H9 (cell line): ENCODE results near the gene IL1RAPL2. TPM values are rescaled to one million over a fixed set of nuclear protein-coding genes. Genes with fewer than 3 reads are reported as not detected.
A peak's percentile ranks its signal among the peaks of the same experiment; 100 is the strongest.

ENCODE experiments used
- DNase-seq: peaks from one replicate; pipeline ENCODE4 v3.0.0-alpha.2; 2017
- H2AFZ ChIP-seq: one replicate; pipeline ENCODE4 v1.6.1; 2013; ENCODE audit warnings: mild to moderate bottlenecking, low read length, control low read depth, moderate library complexity
- H2AK5ac ChIP-seq: 2 replicates; pipeline ENCODE4 v1.6.1; 2013; ENCODE audit warnings: low read length, control low read depth, mixed read lengths; ENCODE audit not compliant: insufficient read length
- H2BK120ac ChIP-seq: one replicate; pipeline ENCODE4 v1.6.1; 2013; ENCODE audit warnings: low read depth, mild to moderate bottlenecking, low read length, control low read depth, inconsistent platforms; ENCODE audit not compliant: poor library complexity, severe bottlenecking
- H2BK12ac ChIP-seq: 2 replicates; pipeline ENCODE4 v1.6.1; 2013; ENCODE audit warnings: low read length, control low read depth, mixed read lengths, low read depth; ENCODE audit not compliant: insufficient read length
- H2BK15ac ChIP-seq: 2 replicates; pipeline ENCODE4 v1.6.1; 2013; ENCODE audit warnings: low read depth, low read length, control low read depth
- H2BK20ac ChIP-seq: one replicate; pipeline ENCODE4 v1.6.1; 2013; ENCODE audit warnings: low read depth, mild to moderate bottlenecking, low read length, control low read depth, inconsistent platforms; ENCODE audit not compliant: poor library complexity, severe bottlenecking
- H2BK5ac ChIP-seq: 2 replicates; pipeline ENCODE4 v1.6.1; 2013; ENCODE audit warnings: low read length, control low read depth, mixed read lengths; ENCODE audit not compliant: insufficient read length
- H3K14ac ChIP-seq: 2 replicates; pipeline ENCODE4 v1.6.1; 2013; ENCODE audit warnings: low read length, control low read depth; ENCODE audit not compliant: insufficient read depth
- H3K18ac ChIP-seq: 2 replicates; pipeline ENCODE4 v1.6.1; 2013; ENCODE audit warnings: low read depth, mild to moderate bottlenecking, mixed read lengths, low read length, control low read depth; ENCODE audit not compliant: insufficient read length
- H3K23ac ChIP-seq: 2 replicates; pipeline ENCODE4 v1.6.1; 2013; ENCODE audit warnings: low read length, control low read depth, mixed read lengths, low read depth; ENCODE audit not compliant: insufficient read length
- H3K23me2 ChIP-seq: 2 replicates; pipeline ENCODE4 v1.6.1; 2013; ENCODE audit warnings: low read depth, mild to moderate bottlenecking, mixed read lengths, low read length, control low read depth; ENCODE audit not compliant: insufficient read length, poor library complexity, severe bottlenecking
- H3K27ac ChIP-seq: 2 replicates; pipeline ENCODE4 v1.5.1; 2013; ENCODE audit warnings: low read length, control low read depth, mixed read lengths, low read depth; ENCODE audit not compliant: insufficient read length
- H3K27me3 ChIP-seq: 2 replicates; pipeline ENCODE4 v1.6.1; 2013; ENCODE audit warnings: low read length, control low read depth, inconsistent platforms; ENCODE audit not compliant: insufficient read depth
- H3K4ac ChIP-seq: 2 replicates; pipeline ENCODE4 v1.6.1; 2013; ENCODE audit warnings: low read depth, mild to moderate bottlenecking, control low read depth, inconsistent platforms, low read length, moderate library complexity
- H3K4me1 ChIP-seq: 2 replicates; pipeline ENCODE4 v1.6.1; 2013; ENCODE audit warnings: low read length, control low read depth, inconsistent platforms; ENCODE audit not compliant: insufficient read depth
- H3K4me2 ChIP-seq: 2 replicates; pipeline ENCODE4 v1.6.1; 2013; ENCODE audit warnings: low read length, control low read depth, mixed read lengths; ENCODE audit not compliant: insufficient read length, insufficient read depth
- H3K56ac ChIP-seq: 2 replicates; pipeline ENCODE4 v1.6.1; 2013; ENCODE audit warnings: low read depth, mild to moderate bottlenecking, mixed read lengths, low read length, control low read depth; ENCODE audit not compliant: insufficient read length
- H3K79me1 ChIP-seq: 2 replicates; pipeline ENCODE4 v1.6.1; 2013; ENCODE audit warnings: low read depth, mild to moderate bottlenecking, moderate library complexity, low read length, control low read depth, inconsistent platforms; ENCODE audit not compliant: insufficient read depth, poor library complexity, severe bottlenecking
- H3K79me2 ChIP-seq: 2 replicates; pipeline ENCODE4 v1.6.1; 2013; ENCODE audit warnings: low read length, control low read depth, inconsistent platforms; ENCODE audit not compliant: insufficient read depth
- H3K9ac ChIP-seq: 2 replicates; pipeline ENCODE4 v1.6.1; 2013; ENCODE audit warnings: low read length, control low read depth, mixed read lengths; ENCODE audit not compliant: insufficient read length; ENCODE audit errors: extremely low read depth
- H3K9me3 ChIP-seq: one replicate; pipeline ENCODE4 v1.6.1; 2013; ENCODE audit warnings: low read depth, low read length, inconsistent platforms; ENCODE audit not compliant: control insufficient read depth
- H3T11ph ChIP-seq: one replicate; pipeline ENCODE4 v1.6.1; 2013; ENCODE audit warnings: mild to moderate bottlenecking, low read length, control low read depth, inconsistent platforms
- H4K20me1 ChIP-seq: one replicate; pipeline ENCODE4 v1.6.1; 2013; ENCODE audit not compliant: control insufficient read depth, insufficient read length, insufficient read depth
- H4K5ac ChIP-seq: 2 replicates; pipeline ENCODE4 v1.6.1; 2013; ENCODE audit warnings: low read depth, mild to moderate bottlenecking, mixed read lengths, low read length, control low read depth; ENCODE audit not compliant: insufficient read length
- H4K8ac ChIP-seq: replicated peaks from 2 replicates; pipeline ENCODE4 v1.6.1; 2013; ENCODE audit warnings: low read length, control low read depth, mixed read lengths, low read depth; ENCODE audit not compliant: insufficient read length
- H4K91ac ChIP-seq: 2 replicates; pipeline ENCODE4 v1.6.1; 2013; ENCODE audit warnings: low read depth, mild to moderate bottlenecking, moderate library complexity, mixed read lengths, low read length, control low read depth; ENCODE audit not compliant: insufficient read length
- H3K27ac Mint-ChIP-seq, 3 experiments: 2 replicates in 2 of 3; 3 replicates in 1 of 3; pipeline ENCODE4 v1.8.0; 2020 to 2021; ENCODE audit warnings: mixed read lengths in 3 of 3, mild to moderate bottlenecking in 1 of 3, moderate library complexity in 1 of 3
- H3K27me3 Mint-ChIP-seq: 2 replicates; pipeline ENCODE4 v1.8.0; 2021; ENCODE audit warnings: low read depth, mild to moderate bottlenecking, moderate library complexity, mixed read lengths
- H3K36me3 Mint-ChIP-seq, 3 experiments: 2 replicates in 2 of 3; 3 replicates in 1 of 3; pipeline ENCODE4 v1.8.0; 2020 to 2021; ENCODE audit warnings: low read depth in 3 of 3, mixed read lengths in 3 of 3; ENCODE audit not compliant: insufficient read depth in 1 of 3
- H3K4me1 Mint-ChIP-seq, 2 experiments: 2 replicates each; pipeline ENCODE4 v1.8.0; 2020; ENCODE audit warnings: mixed read lengths in 2 of 2
- H3K4me3 Mint-ChIP-seq, 2 experiments: 2 replicates in 1 of 2; 3 replicates in 1 of 2; pipeline ENCODE4 v1.8.0; 2020 to 2021; ENCODE audit warnings: mild to moderate bottlenecking in 2 of 2, mixed read lengths in 2 of 2, moderate library complexity in 1 of 2
- H3K9me3 Mint-ChIP-seq, 2 experiments: 2 replicates in 1 of 2; 3 replicates in 1 of 2; pipeline ENCODE4 v1.8.0; 2020; ENCODE audit warnings: mild to moderate bottlenecking in 2 of 2, mixed read lengths in 2 of 2, moderate library complexity in 1 of 2
- CTCF ChIP-seq: fragments of 200-600 bp; sonication (generic); conservative IDR thresholded peaks from 3 replicates; pipeline ENCODE4 v1.8.0; 2021; ENCODE audit warnings: antibody characterized with exemption, mild to moderate bottlenecking
- WGBS: extraction: QIAGEN DNeasy Blood & Tissue Kit; methylation state at CpG from one replicate; pipeline ENCODE4 v1.1.7; 2013; ENCODE audit warnings: missing lambda C conversion rate, low lambda C conversion rate, mixed read lengths; ENCODE audit not compliant: insufficient read length; ENCODE audit errors: extremely low coverage; 5-methylcytosine and 5-hydroxymethylcytosine counted together
- total RNA-seq: library from RNA; stranded (reverse); gene quantifications from 2 replicates; pipeline ENCODE4 v1.2.1, GENCODE V29; 2021

Gene IL1RAPL2
- total RNA-seq, 1 experiment from 2014 or later = not detected

GRCh38 chrX:105220636-105221035, 654.6 kb downstream of the IL1RAPL2 start, which contains the start of gene TEX13A:
TEX13A (minus strand) TSS chrX:105220694; CDS start chrX:105220397, 297 bp downstream.
- no peak within 1 kb of the TSS for H3K9ac ChIP-seq
- WGBS = no CpG with 5 or more reads among the region's 7 CpGs
- DNase-seq = no peak
- Mint-ChIP-seq H3K4me3 (no peak within 1 kb of the TSS), H3K9me3 (peaks cover 19 to 65% of the 10 kb centered on the region in 2 experiments), H3K27ac (peak within 1 kb of the TSS in 1 of 3 experiments; percentile 25; a peak in 2 of 7 replicates), H3K36me3 (peaks cover 10 to 20% (median 14%) of the 10 kb centered on the region in 3 experiments), H3K4me1 (no peaks in the 10 kb centered on the region), H3K27me3 (no peaks in the 10 kb centered on the region; the same call in 1 of the 2 replicates)
- H3K79me1 ChIP-seq = no peaks in the 10 kb centered on the region
- no peaks in the 10 kb centered on the region for H3K9me3 ChIP-seq
- TF ChIP-seq CTCF = no peak
- H4K5ac ChIP-seq = no peak within 1 kb of the TSS
- no peak within 1 kb of the TSS for H3K56ac ChIP-seq
- H2BK120ac ChIP-seq = no peak within 1 kb of the TSS
- H3K4me1 ChIP-seq = no peaks in the 10 kb centered on the region; the same call in 1 of the 2 replicates
- H2BK15ac ChIP-seq = no peak within 1 kb of the TSS
- H4K8ac ChIP-seq = no peak within 1 kb of the TSS
- H3K79me2 ChIP-seq = no peaks in the 10 kb centered on the region
- H3K14ac ChIP-seq = no peak within 1 kb of the TSS
- no peaks in the 10 kb centered on the region for H4K20me1 ChIP-seq
- no peak within 1 kb of the TSS for H2AK5ac ChIP-seq
- H3K23me2 ChIP-seq = no peaks in the 10 kb centered on the region
- no peak within 1 kb of the TSS for H4K91ac ChIP-seq
- no peak within 1 kb of the TSS for H3K4ac ChIP-seq
- H3K4me2 ChIP-seq = no peak within 1 kb of the TSS
- no peak within 1 kb of the TSS for H2BK20ac ChIP-seq
- H2BK5ac ChIP-seq = no peak within 1 kb of the TSS
- no peak within 1 kb of the TSS for H3K18ac ChIP-seq
- no peak within 1 kb of the TSS for H3T11ph ChIP-seq
- H2BK12ac ChIP-seq = no peak within 1 kb of the TSS
- H3K23ac ChIP-seq = no peak within 1 kb of the TSS
- no peak within 1 kb of the TSS for H3K27ac ChIP-seq
- H2AFZ ChIP-seq = no peak within 1 kb of the TSS
- H3K27me3 ChIP-seq = no peaks in the 10 kb centered on the region
